ENCODE data around the gene C19orf67.

Gene C19orf67

GRCh38 chr19:14111486-14111885 is 25.9 kb upstream of the C19orf67 start:
- no peak for TF ChIP-seq CTCF (IDR thresholded peaks at IDR 0.05; ENCODE audit: low read length, missing control alignments)

GRCh38 chr19:14110650-14111049 is 25.1 kb upstream of the C19orf67 start:
- H3K4me3 ChIP-seq (replicated peaks; ENCODE audit: low read depth, low read length), result no peak overlapping the region
- DNase-seq (ENCODE audit: low read depth), result no peak
- TF ChIP-seq CTCF (IDR thresholded peaks at IDR 0.05; ENCODE audit: low read length, missing control alignments), result no peak

More at GRCh38 chr19:14111486-14111885, 25.9 kb upstream of the C19orf67 start:
- H3K4me3 ChIP-seq (replicated peaks; ENCODE audit: low read depth, low read length), result no peak overlapping the region
- no peak for DNase-seq (ENCODE audit: low read depth)

- no peak overlapping the region for H3K4me3 ChIP-seq (replicated peaks; ENCODE audit: low read depth, low read length)
- peak; percentile 82 for DNase-seq (ENCODE audit: low read depth)
- no peak for TF ChIP-seq CTCF (IDR thresholded peaks at IDR 0.05; ENCODE audit: low read length, missing control alignments)
Measured at GRCh38 chr19:14107581-14108461, 22.2 kb upstream of the C19orf67 start.

- DNase-seq (ENCODE audit: low read depth), result no peak
- H3K4me3 ChIP-seq (replicated peaks; ENCODE audit: low read depth, low read length), result no peak overlapping the region
- TF ChIP-seq CTCF (IDR thresholded peaks at IDR 0.05; ENCODE audit: low read length, missing control alignments), result no peak
Measured at GRCh38 chr19:14106840-14107239, 21.3 kb upstream of the C19orf67 start.

GRCh38 chr19:14105680-14106079 is 20.1 kb upstream of the C19orf67 start:
- H3K4me3 ChIP-seq (replicated peaks; ENCODE audit: low read depth, low read length), result no peak overlapping the region
- no peak for DNase-seq (ENCODE audit: low read depth)
- no peak for TF ChIP-seq CTCF (IDR thresholded peaks at IDR 0.05; ENCODE audit: low read length, missing control alignments)

GRCh38 chr19:14103310-14103709 is 17.7 kb upstream of the C19orf67 start:
- no peak for DNase-seq (ENCODE audit: low read depth)
- no peak overlapping the region for H3K4me3 ChIP-seq (replicated peaks; ENCODE audit: low read depth, low read length)
- no peak for TF ChIP-seq CTCF (IDR thresholded peaks at IDR 0.05; ENCODE audit: low read length, missing control alignments)

- H3K4me3 ChIP-seq (replicated peaks; ENCODE audit: low read depth, low read length), result no peak overlapping the region
- DNase-seq (ENCODE audit: low read depth), result no peak
- no peak for TF ChIP-seq CTCF (IDR thresholded peaks at IDR 0.05; ENCODE audit: low read length, missing control alignments)
Measured at GRCh38 chr19:14102756-14103155, 17.2 kb upstream of the C19orf67 start.

Data from fibroblast of pulmonary artery (primary cell).